WTC11 (cell line): ENCODE data around the gene PPP1R14B. TPM values are rescaled to one million over a fixed set of nuclear protein-coding genes. Genes with fewer than 3 reads are reported as not detected.
A peak's percentile ranks its signal among the peaks of the same experiment; 100 is the strongest.

Experiments
- ATAC-seq: fragments of 200-7000 bp; cut with Tn5 transposase; 2 replicates; pipeline ENCODE4 v1.10.0; 2021; ENCODE audit warnings: mild to moderate bottlenecking, moderate library complexity
- CTCF ChIA-PET: fragments of 300-600 bp; sonication (Branson Sonifier 250); formaldehyde crosslinking; loops from one replicate; lab custom pipeline; 2021; ENCODE audit warnings: antibody characterized with exemption; lab: Charles Lee
- POLR2A ChIA-PET: fragments of 350-600 bp; sonication (Branson Sonifier 250); formaldehyde crosslinking; loops from one replicate; lab custom pipeline; 2021; ENCODE audit warnings: antibody characterized with exemption; lab: Charles Lee
- DNase-seq: peaks from one replicate; pipeline ENCODE4 v3.0.0; 2021; ENCODE audit warnings: low spot score
- H3K27ac Mint-ChIP-seq: 2 replicates; pipeline ENCODE4 v1.8.0; 2021; ENCODE audit warnings: mixed read lengths
- H3K27me3 Mint-ChIP-seq: 2 replicates; pipeline ENCODE4 v1.8.0; 2021; ENCODE audit warnings: low read depth, mild to moderate bottlenecking, moderate library complexity, mixed read lengths
- H3K36me3 Mint-ChIP-seq: 2 replicates; pipeline ENCODE4 v1.8.0; 2021; ENCODE audit warnings: mixed read lengths
- H3K4me1 Mint-ChIP-seq: 2 replicates; pipeline ENCODE4 v1.8.0; 2022; ENCODE audit warnings: mixed read lengths
- H3K4me3 Mint-ChIP-seq: 2 replicates; pipeline ENCODE4 v1.8.0; 2021; ENCODE audit warnings: mild to moderate bottlenecking, moderate library complexity, mixed read lengths
- H3K9me3 Mint-ChIP-seq: 2 replicates; pipeline ENCODE4 v1.8.0; 2021; ENCODE audit warnings: mixed read lengths
- ATF1 ChIP-seq: sonication (generic); formaldehyde crosslinking; IDR thresholded peaks from 2 replicates; pipeline ENCODE4 v1.8.1; 2023; ENCODE audit warnings: mild to moderate bottlenecking, moderate library complexity, missing genetic modification reagents
- ESRRA ChIP-seq: sonication (generic); formaldehyde crosslinking; IDR thresholded peaks from 2 replicates; pipeline ENCODE4 v1.8.1; 2022; ENCODE audit warnings: mild to moderate bottlenecking, missing genetic modification reagents, borderline replicate concordance
- ETV6 ChIP-seq: sonication (generic); formaldehyde crosslinking; IDR thresholded peaks from 2 replicates; pipeline ENCODE4 v1.8.1; 2022; ENCODE audit warnings: mild to moderate bottlenecking, missing genetic modification reagents
- JAZF1 ChIP-seq: fragments of 250-450 bp; sonication (Bioruptor Pico); IDR thresholded peaks from 2 replicates; pipeline ENCODE4 v1.9.0; 2021; ENCODE audit warnings: moderate library complexity, mild to moderate bottlenecking, inconsistent platforms
- KAT7 ChIP-seq: sonication (generic); formaldehyde crosslinking; IDR thresholded peaks from 2 replicates; pipeline ENCODE4 v1.8.1; 2023; ENCODE audit warnings: missing genetic modification reagents, mild to moderate bottlenecking, borderline replicate concordance
- NFE2L1 ChIP-seq: sonication (generic); formaldehyde crosslinking; IDR thresholded peaks from 2 replicates; pipeline ENCODE4 v1.8.1; 2023; ENCODE audit warnings: missing genetic modification reagents
- NR1H2 ChIP-seq: sonication (generic); formaldehyde crosslinking; IDR thresholded peaks from 2 replicates; pipeline ENCODE4 v1.9.0; 2021; ENCODE audit warnings: mild to moderate bottlenecking, moderate library complexity, missing genetic modification reagents
- SP1 ChIP-seq: sonication (generic); formaldehyde crosslinking; conservative IDR thresholded peaks from 2 replicates; pipeline ENCODE4 v1.8.1; 2022; ENCODE audit warnings: missing genetic modification reagents
- ZNF396 ChIP-seq: fragments of 250-450 bp; sonication (Bioruptor Pico); IDR thresholded peaks from 2 replicates; pipeline ENCODE4 v1.8.0; 2021; ENCODE audit warnings: mild to moderate bottlenecking, moderate library complexity, borderline replicate concordance
- ZNF671 ChIP-seq: fragments of 250-450 bp; sonication (Bioruptor Pico); IDR thresholded peaks from 2 replicates; pipeline ENCODE4 v1.8.0; 2021; ENCODE audit warnings: mild to moderate bottlenecking
- total RNA-seq: library from RNA; stranded (reverse); gene quantifications from 3 replicates; pipeline ENCODE4 v1.2.3, GENCODE V29; 2021
- TF ChIP-seq, protein P1 (sequence below): fragments of 250-450 bp; sonication (Bioruptor Pico); IDR thresholded peaks from 2 replicates; pipeline ENCODE4 v1.9.0; 2021; ENCODE audit warnings: mild to moderate bottlenecking
- TF ChIP-seq, protein P2 (sequence below): sonication (generic); formaldehyde crosslinking; IDR thresholded peaks from 2 replicates; pipeline ENCODE4 v1.8.0; 2022; ENCODE audit warnings: missing genetic modification reagents
- TF ChIP-seq, protein P3 (sequence below): sonication (generic); formaldehyde crosslinking; IDR thresholded peaks from 2 replicates; pipeline ENCODE4 v1.8.1; 2023; ENCODE audit warnings: mild to moderate bottlenecking, missing genetic modification reagents, borderline replicate concordance
- TF ChIP-seq, protein P4 (sequence below): sonication (generic); formaldehyde crosslinking; IDR thresholded peaks from 2 replicates; pipeline ENCODE4 v1.8.1; 2022; ENCODE audit warnings: mild to moderate bottlenecking, moderate library complexity, missing genetic modification reagents
- TF ChIP-seq, protein P5 (sequence below): sonication (generic); formaldehyde crosslinking; IDR thresholded peaks from 2 replicates; pipeline ENCODE4 v1.8.1; 2023; ENCODE audit warnings: mild to moderate bottlenecking, missing genetic modification reagents
- TF ChIP-seq, protein P6 (sequence below): sonication (generic); formaldehyde crosslinking; IDR thresholded peaks from 2 replicates; pipeline ENCODE4 v1.8.1; 2022; ENCODE audit warnings: low read depth, missing genetic modification reagents, borderline replicate concordance

Gene PPP1R14B
- total RNA-seq, 1 experiment from 2014 or later: 471 TPM

DNA sequence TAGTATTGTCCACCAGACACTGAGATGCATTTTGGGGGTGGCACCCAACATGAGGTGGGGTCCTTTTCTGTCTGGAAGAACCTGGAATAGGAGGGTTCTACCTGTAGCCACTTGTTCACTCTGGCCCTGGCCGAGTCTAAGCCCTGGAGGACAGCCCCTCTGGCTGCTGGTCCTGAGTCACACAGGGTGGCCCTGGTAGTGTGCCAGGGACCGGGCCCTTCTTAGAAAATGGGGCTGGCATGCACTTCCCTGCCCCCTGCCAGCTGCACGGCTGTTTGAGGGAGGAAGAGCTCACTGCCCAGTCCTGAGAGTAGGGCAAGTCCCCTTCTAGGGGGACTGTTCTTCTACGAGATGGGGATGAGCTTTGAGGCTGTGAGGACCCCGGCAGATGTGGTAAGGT lies 6.7 kb upstream of the PPP1R14B start (continued):
- no peak for TF ChIP-seq JAZF1 (CRISPR knock-in tag)

DNA sequence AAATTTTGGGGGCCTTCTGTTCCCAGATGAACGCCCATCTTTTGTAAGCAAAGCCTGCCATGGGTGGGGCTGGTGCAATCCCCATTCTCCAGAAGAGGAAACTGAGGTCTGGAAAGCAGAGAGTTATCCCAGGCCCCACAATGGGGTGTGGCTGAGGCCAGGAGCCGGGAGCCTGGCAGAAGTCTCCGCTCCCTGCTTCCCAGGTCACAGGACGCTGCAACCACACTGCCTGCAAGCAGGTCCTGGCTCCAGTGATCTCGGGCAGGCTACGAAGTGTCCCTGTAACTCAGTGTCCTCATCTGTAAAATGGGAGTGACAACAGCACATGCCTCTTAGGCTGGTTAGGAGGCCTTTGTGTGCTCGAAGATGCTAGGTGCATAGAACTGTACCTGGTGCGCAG lies 6.3 kb upstream of the PPP1R14B start:
- ChIA-PET POLR2A (no interaction called here), CTCF (interaction anchor here (1.9 to 5.3 kb wide), 4 partner anchors 11 to 253 kb away, joined by 4 to 65 read pairs (median 46); partner anchors contain the start of genes ESRRA, FERMT3 and FKBP2)
- Mint-ChIP-seq H3K4me3 (peak overlapping the region; percentile 47), H3K9me3 (no peaks in the 10 kb centered on the region), H3K36me3 (peaks cover 8% of the 10 kb centered on the region), H3K4me1 (peaks cover 38% of the 10 kb centered on the region), H3K27me3 (no peaks in the 10 kb centered on the region), H3K27ac (peak overlapping the region; percentile 76)
- DNase-seq (no peak), ATAC-seq (no peak)
- no peak for TF ChIP-seq ESRRA (CRISPR knock-in tag)
- TF ChIP-seq, protein P1, sequence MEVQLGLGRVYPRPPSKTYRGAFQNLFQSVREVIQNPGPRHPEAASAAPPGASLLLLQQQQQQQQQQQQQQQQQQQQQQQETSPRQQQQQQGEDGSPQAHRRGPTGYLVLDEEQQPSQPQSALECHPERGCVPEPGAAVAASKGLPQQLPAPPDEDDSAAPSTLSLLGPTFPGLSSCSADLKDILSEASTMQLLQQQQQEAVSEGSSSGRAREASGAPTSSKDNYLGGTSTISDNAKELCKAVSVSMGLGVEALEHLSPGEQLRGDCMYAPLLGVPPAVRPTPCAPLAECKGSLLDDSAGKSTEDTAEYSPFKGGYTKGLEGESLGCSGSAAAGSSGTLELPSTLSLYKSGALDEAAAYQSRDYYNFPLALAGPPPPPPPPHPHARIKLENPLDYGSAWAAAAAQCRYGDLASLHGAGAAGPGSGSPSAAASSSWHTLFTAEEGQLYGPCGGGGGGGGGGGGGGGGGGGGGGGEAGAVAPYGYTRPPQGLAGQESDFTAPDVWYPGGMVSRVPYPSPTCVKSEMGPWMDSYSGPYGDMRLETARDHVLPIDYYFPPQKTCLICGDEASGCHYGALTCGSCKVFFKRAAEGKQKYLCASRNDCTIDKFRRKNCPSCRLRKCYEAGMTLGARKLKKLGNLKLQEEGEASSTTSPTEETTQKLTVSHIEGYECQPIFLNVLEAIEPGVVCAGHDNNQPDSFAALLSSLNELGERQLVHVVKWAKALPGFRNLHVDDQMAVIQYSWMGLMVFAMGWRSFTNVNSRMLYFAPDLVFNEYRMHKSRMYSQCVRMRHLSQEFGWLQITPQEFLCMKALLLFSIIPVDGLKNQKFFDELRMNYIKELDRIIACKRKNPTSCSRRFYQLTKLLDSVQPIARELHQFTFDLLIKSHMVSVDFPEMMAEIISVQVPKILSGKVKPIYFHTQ (CRISPR knock-in tag): no peak
- TF ChIP-seq NR1H2 (CRISPR knock-in tag): no peak
- TF ChIP-seq, protein P2, sequence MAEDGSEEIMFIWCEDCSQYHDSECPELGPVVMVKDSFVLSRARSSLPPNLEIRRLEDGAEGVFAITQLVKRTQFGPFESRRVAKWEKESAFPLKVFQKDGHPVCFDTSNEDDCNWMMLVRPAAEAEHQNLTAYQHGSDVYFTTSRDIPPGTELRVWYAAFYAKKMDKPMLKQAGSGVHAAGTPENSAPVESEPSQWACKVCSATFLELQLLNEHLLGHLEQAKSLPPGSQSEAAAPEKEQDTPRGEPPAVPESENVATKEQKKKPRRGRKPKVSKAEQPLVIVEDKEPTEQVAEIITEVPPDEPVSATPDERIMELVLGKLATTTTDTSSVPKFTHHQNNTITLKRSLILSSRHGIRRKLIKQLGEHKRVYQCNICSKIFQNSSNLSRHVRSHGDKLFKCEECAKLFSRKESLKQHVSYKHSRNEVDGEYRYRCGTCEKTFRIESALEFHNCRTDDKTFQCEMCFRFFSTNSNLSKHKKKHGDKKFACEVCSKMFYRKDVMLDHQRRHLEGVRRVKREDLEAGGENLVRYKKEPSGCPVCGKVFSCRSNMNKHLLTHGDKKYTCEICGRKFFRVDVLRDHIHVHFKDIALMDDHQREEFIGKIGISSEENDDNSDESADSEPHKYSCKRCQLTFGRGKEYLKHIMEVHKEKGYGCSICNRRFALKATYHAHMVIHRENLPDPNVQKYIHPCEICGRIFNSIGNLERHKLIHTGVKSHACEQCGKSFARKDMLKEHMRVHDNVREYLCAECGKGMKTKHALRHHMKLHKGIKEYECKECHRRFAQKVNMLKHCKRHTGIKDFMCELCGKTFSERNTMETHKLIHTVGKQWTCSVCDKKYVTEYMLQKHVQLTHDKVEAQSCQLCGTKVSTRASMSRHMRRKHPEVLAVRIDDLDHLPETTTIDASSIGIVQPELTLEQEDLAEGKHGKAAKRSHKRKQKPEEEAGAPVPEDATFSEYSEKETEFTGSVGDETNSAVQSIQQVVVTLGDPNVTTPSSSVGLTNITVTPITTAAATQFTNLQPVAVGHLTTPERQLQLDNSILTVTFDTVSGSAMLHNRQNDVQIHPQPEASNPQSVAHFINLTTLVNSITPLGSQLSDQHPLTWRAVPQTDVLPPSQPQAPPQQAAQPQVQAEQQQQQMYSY: no peak
- no peak for TF ChIP-seq ETV6 (CRISPR knock-in tag)
- TF ChIP-seq, protein P3, sequence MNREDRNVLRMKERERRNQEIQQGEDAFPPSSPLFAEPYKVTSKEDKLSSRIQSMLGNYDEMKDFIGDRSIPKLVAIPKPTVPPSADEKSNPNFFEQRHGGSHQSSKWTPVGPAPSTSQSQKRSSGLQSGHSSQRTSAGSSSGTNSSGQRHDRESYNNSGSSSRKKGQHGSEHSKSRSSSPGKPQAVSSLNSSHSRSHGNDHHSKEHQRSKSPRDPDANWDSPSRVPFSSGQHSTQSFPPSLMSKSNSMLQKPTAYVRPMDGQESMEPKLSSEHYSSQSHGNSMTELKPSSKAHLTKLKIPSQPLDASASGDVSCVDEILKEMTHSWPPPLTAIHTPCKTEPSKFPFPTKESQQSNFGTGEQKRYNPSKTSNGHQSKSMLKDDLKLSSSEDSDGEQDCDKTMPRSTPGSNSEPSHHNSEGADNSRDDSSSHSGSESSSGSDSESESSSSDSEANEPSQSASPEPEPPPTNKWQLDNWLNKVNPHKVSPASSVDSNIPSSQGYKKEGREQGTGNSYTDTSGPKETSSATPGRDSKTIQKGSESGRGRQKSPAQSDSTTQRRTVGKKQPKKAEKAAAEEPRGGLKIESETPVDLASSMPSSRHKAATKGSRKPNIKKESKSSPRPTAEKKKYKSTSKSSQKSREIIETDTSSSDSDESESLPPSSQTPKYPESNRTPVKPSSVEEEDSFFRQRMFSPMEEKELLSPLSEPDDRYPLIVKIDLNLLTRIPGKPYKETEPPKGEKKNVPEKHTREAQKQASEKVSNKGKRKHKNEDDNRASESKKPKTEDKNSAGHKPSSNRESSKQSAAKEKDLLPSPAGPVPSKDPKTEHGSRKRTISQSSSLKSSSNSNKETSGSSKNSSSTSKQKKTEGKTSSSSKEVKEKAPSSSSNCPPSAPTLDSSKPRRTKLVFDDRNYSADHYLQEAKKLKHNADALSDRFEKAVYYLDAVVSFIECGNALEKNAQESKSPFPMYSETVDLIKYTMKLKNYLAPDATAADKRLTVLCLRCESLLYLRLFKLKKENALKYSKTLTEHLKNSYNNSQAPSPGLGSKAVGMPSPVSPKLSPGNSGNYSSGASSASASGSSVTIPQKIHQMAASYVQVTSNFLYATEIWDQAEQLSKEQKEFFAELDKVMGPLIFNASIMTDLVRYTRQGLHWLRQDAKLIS (CRISPR knock-in tag): no peak
- TF ChIP-seq SP1 (CRISPR knock-in tag): no peak
- TF ChIP-seq, protein P4, sequence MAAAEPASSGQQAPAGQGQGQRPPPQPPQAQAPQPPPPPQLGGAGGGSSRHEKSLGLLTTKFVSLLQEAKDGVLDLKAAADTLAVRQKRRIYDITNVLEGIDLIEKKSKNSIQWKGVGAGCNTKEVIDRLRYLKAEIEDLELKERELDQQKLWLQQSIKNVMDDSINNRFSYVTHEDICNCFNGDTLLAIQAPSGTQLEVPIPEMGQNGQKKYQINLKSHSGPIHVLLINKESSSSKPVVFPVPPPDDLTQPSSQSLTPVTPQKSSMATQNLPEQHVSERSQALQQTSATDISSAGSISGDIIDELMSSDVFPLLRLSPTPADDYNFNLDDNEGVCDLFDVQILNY (CRISPR knock-in tag): no peak
- TF ChIP-seq, protein P5, sequence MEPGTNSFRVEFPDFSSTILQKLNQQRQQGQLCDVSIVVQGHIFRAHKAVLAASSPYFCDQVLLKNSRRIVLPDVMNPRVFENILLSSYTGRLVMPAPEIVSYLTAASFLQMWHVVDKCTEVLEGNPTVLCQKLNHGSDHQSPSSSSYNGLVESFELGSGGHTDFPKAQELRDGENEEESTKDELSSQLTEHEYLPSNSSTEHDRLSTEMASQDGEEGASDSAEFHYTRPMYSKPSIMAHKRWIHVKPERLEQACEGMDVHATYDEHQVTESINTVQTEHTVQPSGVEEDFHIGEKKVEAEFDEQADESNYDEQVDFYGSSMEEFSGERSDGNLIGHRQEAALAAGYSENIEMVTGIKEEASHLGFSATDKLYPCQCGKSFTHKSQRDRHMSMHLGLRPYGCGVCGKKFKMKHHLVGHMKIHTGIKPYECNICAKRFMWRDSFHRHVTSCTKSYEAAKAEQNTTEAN: no peak
- no peak for TF ChIP-seq ZNF671 (CRISPR knock-in tag)
- TF ChIP-seq ZNF396 (CRISPR knock-in tag): no peak
- no peak for TF ChIP-seq KAT7 (CRISPR knock-in tag)
- no peak for TF ChIP-seq ATF1 (CRISPR knock-in tag)
- TF ChIP-seq, protein P6, sequence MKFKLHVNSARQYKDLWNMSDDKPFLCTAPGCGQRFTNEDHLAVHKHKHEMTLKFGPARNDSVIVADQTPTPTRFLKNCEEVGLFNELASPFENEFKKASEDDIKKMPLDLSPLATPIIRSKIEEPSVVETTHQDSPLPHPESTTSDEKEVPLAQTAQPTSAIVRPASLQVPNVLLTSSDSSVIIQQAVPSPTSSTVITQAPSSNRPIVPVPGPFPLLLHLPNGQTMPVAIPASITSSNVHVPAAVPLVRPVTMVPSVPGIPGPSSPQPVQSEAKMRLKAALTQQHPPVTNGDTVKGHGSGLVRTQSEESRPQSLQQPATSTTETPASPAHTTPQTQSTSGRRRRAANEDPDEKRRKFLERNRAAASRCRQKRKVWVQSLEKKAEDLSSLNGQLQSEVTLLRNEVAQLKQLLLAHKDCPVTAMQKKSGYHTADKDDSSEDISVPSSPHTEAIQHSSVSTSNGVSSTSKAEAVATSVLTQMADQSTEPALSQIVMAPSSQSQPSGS (CRISPR knock-in tag): no peak
- TF ChIP-seq NFE2L1 (CRISPR knock-in tag): no peak
